HT-29 (cell line): ENCODE results near the gene AIP. TPM values are rescaled to one million over a fixed set of nuclear protein-coding genes. Genes with fewer than 3 reads are reported as not detected.
"Not testable (repeated sequence)": the region's sequence is repeated elsewhere in the genome, so short reads cannot be mapped to it uniquely, and the experiment has no call there.

Source experiments
- DNase-seq: peaks from one replicate; pipeline ENCODE4 v3.0.0-alpha.2; 2015; ENCODE audit warnings: low spot score
- total RNA-seq: library from RNA; depleted of rRNA; stranded (reverse); fragments of >200 nt; shearing (Covaris generic); gene quantifications from 2 replicates; pipeline ENCODE4 v1.2.3, GENCODE V29; 2014

The AIP gene
- total RNA-seq, 1 experiment from 2014 or later: 149 TPM

DNA sequence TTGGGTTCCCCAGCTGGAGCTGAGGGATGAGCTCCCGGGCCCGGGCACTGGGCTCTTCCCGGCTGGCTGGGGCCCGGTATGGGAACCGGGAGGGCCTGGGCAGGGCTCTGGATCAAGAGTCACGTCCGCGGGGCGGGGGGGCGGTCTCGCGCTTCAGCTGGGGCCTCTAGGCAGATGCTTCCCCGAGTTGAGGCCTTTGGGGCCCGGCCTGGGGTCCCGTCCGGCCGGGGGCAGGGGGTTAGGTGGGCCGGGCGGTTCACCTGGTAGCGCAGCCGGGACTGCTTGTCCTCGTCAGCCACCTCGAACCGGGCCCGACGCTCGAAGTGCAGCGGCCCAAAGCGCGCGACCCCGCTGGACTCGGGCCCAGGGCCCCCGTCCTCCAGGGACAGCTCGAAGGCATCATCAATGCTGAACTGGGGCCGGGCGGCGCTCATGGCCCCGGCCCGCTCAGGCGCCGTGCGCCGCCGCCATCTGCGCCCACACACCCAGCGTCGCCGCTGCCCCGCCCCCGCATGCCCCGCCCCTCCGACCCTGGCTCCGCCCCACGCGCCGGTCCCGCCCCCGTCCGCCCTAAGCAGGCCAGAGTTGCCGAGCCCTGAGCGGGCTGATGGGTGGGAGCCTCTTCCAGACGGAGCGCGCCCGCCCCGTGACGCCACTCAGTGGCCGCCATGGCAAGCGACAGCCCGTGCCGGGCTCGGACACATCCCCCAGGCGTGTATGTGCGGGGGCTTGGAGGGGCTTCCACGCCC is 13.9 kb upstream of the AIP start, which contains the start of gene TMEM134:
TMEM134 (minus strand) TSS at position 493 of the 749 bp plus-strand sequence; CDS start at position 434, 59 bp downstream.
- peak; percentile 94 for DNase-seq

DNA sequence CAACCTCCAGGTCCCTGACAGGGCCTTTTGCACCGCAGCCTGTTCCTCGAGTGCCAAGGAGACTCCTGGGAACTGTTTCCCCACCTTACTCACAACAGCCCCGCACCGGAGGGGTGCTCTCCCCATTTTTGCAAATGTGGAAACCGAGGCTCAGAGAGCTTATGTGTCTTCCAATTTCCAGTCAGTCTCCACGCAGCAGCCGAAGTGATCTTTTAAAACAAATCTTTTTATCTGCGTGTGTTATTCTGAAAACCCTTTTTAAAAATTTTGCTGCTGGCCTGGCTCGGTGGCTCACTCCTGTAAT is 13.4 kb upstream of the AIP start:
- DNase-seq: no peak

DNA sequence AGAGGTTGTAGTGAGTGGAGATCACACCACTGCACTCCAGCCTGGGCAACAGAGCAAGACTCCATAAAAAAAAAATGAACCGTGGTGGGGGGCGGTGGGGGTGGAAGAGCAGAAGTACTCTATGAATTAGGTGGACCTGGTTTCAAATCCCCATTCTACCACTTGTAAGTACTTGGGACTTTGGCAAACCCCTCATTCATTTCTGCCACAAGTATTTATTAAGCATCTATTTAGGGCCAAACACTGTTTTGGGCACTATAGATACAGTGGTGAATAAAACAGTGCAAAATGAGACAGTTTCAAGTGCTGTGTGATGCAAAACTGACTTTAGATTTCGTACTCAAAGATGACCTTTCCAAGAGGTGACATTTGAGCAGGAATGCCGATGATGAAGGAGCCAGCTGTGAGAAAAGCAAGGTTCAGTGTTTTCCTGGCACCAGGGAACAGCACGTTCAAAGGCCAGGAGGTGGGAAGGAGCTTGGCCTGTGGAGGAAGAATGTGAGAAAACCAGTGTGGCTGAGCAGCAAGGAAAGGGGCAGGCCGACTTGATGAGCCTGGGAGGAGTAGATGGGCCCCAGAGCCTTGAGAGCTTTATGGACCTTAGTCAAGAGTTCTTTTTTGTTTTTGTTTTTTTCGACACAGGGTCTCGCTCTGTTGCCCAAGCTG is 12.4 kb upstream of the AIP start:
- DNase-seq: no peak

DNA sequence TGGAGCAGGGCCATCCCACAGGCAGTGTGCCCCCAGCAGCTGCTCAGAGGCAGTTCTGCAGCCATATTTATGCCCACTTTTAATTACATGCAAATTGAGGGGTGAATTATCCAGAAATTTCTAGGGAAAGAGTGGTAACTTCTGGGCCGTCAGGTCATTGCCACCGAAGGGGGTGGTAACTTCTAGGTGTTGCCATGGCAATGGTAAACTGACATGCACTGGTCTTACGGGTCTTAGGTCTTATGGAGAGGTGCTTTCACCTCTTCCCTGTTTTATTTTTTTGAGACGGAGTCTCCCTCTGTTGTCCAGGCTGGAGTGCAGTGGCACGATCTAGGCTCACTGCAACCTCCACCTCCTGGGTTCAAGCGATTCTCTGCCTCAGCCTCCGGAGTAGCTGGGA is 9.9 kb upstream of the AIP start:
- DNase-seq: no peak

DNA sequence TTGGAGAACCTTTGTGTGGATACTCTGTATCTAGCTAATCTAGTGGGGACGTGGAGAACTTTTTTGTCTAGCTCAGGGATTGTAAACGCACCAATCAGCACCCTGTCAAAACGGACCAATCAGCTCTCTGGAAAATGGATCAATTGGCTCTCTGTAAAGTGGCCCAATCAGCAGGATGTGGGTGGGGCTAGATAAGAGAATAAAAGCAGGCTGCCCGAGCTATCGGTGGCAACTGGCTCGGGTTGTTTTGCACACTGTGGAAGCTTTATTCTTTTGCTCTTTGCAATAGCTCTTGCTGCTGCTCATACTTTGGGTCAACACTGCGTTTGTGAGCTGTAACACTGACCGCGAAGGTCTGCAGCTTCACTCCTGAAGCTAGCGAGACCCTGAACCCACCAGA is 6.1 kb upstream of the AIP start:
- not testable (repeated sequence) for DNase-seq

DNA sequence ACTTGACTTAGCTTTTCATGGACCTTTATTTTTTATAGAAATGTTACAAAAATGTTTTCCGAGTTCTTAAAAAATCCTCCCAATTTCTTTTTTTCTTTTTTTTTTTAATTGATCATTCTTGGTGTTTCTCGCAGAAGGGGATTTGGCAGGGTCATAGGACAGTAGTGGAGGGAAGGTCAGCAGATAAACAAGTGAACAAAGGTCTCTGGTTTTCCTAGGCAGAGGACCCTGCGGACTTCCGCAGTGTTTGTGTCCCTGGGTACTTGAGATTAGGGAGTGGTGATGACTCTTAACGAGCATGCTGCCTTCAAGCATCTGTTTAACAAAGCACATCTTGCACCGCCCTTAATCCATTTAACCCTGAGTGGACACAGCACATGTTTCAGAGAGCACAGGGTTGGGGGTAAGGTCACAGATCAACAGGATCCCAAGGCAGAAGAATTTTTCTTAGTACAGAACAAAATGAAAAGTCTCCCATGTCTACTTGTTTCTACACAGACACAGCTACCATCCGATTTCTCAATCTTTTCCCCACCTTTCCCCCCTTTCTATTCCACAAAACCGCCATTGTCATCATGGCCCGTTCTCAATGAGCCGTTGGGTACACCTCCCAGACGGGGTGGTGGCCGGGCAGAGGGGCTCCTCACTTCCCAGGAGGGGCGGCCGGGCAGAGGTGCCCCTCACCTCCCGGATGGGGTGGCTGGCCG is 5.3 kb upstream of the AIP start:
- DNase-seq: not testable (repeated sequence)

DNA sequence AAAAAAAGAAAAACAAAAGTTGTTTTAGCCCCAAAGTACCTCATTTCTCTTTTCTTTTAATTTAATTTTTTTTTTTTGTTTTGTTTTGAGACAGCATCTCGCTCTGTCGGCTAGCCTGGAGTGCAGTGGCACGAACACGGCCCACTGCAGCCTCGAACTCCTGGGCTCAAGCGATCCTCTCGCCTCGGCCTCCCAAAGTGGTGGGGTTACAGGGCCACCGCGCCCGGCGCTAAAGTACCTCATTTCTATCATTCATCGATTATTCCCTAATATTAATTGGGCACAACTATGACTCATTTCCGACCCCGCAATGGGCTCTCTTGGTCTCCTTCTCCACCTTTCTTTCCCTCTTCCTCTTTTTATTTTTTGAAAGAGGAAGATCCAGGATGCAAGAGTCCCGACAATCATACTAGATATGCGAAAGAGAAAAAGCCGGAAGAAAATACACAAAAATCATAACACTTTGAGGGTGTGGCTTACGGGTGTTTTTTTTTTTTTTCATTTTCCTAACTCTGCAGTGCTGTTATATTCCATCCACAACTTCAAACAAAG is 475 bp upstream of the AIP start:
- no peak for DNase-seq

DNA sequence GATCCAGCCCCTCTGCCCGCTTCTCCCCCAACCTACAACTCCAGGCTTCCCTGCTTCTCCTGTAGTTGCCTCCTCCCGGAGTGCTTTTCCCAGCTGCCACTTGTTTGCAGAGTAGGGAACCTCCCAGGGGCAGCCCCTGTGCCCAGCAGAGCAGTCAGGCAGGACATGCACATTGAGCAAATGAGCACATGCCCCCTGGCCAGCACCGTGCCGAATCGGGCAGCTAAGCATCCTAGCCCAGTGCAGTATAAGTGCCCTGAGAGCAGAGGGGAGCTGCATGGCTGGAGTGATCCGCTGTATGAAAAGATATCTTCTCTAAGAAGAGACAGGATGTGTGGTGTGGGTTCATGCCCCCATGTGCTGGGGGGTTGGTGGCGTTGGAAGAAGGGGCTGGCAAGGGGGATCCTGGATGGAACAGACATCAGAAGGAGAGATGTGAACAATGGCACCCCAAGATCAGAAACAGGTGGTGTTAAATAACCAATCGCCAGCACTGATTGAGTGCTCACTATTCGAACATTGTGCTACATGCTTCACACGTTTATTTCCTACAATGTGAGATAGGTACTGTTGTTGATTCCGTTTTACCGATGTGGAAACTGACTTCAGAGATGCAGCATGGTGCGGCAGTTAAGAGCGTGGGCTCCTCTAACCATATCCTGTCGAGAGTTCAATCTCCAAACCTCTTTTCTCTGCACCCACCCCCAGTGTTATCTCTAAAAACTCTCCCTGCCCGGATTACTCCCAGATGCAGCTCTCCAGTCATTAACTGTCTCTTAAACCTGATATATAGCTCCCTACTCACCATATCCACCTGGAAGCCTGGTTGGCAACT is 1.2 kb downstream of the AIP start:
- DNase-seq: no peak

DNA sequence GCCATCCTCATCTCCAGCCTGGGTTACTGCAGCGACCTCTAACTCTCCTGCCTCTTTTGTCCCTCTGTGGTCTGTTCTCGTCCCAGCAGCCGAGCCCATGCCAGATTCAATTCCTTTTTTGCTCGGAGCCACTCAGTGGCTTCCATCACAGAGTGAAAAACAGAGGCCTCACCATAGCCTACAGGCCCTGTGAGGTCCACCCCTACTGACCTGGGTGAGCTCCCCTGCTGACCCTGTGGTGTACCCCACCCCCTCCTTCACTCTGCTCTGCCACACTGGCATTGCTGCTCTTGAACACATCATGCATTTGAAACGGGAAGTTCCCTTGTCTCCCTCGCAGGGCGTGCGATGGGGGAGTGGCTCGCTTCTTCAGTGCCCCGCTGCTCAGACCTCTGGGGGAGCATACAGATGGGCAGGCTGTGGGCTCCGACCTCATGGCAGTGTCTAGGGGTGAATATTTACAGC is 2.1 kb downstream of the AIP start:
- DNase-seq: no peak

DNA sequence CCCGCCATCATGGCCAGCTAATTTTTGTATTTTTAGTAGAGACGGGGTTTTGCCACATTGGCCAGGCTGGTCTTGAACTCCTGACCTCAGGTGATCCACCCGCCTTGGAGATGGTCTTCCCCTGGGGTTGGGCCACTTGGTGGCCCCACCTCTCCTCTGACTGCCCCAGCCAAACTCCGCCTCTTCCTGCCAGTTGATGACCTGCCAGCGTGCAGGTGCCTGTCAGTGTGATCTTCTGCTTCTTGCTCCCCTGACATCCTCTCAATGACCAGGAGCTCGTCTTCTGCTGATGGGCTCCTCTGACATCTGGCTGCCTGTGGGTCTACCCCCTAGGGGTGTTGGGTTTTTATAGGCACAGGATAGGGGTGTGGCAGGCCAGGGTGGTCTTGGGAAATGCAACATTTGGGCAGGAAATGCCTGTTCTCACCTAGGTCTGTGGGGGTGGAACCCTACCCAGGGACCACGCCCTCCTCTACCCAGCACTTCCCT is 3.1 kb downstream of the AIP start:
- DNase-seq: not testable (repeated sequence)

DNA sequence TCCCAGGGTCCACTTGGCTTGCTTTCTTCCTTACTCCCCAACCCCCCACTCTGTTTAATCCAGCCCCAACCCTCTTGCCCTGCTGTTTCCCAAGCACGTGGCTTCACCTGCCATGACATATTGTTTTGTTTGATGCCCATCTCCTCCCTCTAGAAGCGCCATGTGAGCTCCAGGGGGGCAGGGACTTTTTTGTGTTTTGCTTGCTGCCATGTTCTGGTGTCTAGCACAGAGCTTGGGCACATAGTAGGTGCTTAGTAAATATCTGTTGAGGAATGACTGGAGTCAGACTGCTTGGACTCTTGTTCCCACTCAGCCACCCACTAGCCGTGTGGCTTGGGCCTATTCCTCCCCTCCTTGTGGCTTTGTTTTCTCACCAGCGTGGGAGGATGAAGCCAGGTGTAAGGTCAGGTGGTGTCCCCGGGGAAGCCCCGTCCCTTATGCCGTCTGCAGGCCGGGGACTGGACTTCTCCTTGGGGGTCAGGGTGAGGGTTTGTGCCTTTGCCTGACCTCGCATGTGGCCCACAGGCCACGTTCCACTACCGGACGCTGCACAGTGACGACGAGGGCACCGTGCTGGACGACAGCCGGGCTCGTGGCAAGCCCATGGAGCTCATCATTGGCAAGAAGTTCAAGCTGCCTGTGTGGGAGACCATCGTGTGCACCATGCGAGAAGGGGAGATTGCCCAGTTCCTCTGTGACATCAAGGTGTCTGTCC is 3.8 kb downstream of the AIP start:
- no peak for DNase-seq

DNA sequence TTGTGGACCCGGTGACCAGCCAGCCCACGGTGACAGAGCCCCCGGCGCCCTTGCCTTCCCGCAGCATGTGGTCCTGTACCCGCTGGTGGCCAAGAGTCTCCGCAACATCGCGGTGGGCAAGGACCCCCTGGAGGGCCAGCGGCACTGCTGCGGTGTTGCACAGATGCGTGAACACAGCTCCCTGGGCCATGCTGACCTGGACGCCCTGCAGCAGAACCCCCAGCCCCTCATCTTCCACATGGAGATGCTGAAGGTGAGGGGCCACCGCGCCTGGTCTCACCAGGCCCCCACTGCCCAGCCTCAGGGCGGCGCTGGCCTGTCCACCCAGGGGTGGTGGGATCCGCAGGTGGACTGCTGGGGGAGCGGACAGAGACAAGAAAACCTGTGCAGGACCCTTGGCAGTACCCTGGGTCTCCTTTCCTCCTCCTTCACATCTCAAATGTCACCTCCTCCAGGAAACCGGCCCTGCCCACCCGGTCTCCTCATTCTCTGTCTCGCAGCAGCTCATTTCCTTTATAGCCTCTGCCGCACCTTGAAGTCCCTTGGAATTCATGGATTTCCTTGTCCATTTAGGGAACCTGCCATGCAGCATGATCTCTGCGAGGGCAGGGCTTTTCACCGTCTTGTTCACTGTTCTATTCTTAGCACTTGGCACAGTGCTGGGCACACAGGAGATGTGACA is 6.5 kb downstream of the AIP start:
- DNase-seq: no peak

DNA sequence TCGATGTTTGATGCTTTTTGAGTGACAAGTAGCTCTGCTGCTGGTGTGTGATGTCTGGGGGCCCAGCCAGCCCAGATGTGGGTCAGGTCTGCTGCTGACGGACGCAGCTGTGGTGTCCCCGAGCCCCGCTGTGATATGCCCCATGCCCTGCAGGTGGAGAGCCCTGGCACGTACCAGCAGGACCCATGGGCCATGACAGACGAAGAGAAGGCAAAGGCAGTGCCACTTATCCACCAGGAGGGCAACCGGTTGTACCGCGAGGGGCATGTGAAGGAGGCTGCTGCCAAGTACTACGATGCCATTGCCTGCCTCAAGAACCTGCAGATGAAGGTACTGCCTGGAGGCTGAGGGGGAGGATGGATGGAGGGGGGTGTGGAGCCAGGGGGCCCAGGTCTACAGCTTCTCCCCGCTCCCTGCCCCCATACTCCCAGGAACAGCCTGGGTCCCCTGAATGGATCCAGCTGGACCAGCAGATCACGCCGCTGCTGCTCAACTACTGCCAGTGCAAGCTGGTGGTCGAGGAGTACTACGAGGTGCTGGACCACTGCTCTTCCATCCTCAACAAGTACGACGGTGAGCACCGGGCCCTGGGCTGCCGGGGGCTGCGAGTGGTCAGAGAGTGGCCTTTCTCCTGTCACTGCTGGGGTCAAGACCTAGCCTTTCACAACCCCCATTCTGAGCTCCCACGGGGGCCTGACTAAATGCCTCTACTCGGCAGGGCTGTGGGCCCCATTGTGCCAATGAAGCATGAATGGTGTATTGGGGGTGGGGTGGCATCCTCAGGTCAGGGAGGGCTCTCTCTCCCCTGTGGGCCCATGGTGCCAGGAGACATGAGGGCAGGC is 7.3 kb downstream of the AIP start:
- DNase-seq: no peak

DNA sequence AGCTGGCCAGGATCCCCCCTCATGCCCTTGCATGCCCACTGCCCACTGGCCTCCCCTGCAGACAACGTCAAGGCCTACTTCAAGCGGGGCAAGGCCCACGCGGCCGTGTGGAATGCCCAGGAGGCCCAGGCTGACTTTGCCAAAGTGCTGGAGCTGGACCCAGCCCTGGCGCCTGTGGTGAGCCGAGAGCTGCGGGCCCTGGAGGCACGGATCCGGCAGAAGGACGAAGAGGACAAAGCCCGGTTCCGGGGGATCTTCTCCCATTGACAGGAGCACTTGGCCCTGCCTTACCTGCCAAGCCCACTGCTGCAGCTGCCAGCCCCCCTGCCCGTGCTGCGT is 7.9 kb downstream of the AIP start:
- DNase-seq: no peak

DNA sequence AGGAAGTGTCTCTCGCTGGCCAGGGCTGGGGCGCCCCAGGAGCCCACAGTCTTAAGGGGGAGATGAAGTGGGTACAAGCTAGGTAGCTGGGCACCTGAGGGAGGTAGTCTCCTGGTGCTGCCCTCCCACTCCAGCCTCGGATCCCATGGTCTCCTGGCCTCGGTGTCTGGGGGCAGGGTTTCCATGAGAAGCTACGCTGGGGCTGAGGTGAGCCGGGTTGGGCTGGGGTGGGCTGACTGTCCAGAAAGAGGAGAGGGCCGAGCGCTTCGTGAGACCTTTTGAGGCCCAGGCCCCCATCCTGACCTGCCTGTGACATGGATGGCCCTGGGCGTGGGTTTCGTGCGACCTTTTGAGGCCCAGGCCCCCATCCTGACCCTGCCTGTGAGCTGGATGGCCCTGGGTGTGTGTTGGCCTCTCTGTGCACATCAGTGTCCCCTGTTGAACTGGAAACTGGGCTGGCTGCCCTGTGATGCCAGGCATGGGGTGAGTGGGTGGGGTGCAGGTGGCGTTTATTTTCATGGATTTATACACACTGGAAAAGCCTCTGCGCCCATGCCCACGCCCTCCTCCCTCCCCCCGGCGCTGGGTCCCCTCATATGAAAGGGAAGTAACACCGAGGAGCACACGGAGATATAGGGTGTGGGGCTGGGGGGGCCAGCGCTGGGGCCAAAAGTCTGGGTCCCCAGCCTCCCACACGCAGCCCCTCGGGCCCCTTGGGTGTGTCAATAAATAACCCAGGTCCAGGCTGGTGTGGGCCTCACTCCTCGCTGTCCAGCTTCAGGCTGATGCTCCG is 8.6 kb downstream of the AIP start:
- DNase-seq: no peak

DNA sequence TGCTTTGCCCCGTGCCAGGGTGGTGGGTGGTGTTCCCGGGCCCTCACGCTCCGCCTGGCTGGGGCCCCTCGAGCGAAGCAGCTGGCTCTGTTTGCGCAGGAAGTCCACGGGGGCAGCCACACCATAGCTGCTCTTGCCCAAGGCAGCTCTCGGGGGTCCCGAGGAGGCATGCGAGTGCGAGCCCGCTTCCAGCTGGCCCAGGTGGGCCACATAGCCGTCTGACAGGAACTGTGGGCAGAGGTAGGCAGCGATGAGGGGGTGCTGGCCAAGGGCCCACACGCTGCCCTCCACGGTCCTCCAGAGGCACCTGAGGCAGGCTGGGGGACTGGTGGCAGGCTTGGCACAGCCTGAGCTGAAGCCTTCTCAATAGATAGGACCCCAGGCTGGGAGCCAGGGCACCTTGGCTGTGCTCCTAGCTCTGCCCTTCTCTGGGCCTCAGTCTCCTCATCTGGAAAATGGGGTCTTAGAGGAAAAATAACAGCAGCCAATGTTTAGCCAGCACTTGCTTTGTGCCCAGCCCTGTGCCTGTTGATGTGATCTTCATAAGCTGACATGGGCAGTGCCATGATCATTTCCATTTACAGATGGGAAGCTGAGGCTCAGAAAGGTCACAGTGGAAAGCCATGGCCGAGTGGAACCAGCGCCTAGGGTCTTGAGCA is 9.4 kb downstream of the AIP start:
- DNase-seq: no peak

DNA sequence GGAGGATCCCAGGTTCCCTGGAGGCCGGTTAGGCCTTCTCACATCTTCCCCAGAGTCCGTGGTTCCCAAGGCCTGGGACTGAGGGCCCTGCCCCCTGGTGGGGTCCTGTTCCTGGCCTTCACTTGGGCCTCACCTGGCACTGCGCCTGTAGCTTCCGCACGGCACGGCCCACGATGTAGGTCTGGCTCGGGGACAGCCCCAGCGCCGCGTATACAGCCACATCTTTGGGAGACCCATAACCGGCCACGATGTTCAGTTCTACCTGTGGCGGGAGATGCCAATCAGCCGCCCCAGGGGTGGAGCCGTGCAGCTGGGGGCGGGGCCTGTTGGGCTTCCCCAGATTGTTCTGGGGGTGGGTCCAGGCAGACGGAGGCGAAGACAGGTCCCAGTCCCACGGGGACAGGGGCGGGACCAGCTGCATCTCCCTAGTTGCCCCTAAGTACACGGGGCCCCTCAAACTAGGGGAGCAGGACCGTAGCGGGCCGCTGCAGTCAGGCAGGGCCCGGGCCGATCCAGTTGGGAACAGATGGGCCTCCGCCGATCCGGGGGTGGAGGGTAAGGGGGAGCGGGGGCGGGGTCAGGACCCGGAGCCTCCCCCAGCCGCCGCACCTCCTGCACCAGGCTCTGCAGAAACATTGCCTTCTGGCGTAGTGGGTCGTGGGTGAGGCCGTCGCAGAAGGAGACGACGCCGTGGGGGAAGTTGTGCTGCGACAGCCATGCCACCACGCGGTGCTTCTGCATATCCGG is 10.1 kb downstream of the AIP start:
- no peak for DNase-seq
